GM12875 (cell line): ENCODE measurements around the gene WNT9A.
"Not testable (repeated sequence)": the region's sequence is repeated elsewhere in the genome, so short reads cannot be mapped to it uniquely, and the experiment has no call there.

Experiments
- H3K4me3 ChIP-seq: one replicate; pipeline ENCODE4 v1.5.1; 2011; ENCODE audit warnings: low read depth, low read length, control low read depth
- TF ChIP-seq, protein P1 (sequence below): IDR thresholded peaks from 2 replicates; pipeline ENCODE4 v1.5.1; 2011; ENCODE audit warnings: low read depth, mild to moderate bottlenecking, control low read depth, inconsistent platforms, low read length, moderate library complexity, borderline replicate concordance; ENCODE audit not compliant: insufficient read depth

The WNT9A gene

DNA sequence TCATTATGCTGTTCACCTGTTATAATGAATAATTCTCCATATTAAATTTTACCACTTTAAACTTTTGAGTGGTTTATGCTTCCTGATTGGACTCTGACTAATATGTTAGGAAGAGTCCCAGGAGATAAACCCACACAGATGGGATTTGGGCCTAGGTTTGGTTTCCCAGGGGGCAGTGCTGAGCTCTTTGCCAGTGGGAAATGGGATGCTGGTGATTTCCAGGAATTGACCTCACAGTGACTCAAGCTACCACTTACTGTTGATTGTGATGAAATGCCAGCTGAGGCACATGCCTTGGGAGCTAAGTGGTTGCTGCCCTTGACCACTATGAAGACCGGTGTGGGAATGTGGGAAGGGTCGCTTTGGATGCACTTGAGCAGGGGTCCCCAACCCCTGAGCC lies 19.0 kb upstream of the WNT9A start:
- H3K4me3 ChIP-seq: not testable (repeated sequence)

DNA sequence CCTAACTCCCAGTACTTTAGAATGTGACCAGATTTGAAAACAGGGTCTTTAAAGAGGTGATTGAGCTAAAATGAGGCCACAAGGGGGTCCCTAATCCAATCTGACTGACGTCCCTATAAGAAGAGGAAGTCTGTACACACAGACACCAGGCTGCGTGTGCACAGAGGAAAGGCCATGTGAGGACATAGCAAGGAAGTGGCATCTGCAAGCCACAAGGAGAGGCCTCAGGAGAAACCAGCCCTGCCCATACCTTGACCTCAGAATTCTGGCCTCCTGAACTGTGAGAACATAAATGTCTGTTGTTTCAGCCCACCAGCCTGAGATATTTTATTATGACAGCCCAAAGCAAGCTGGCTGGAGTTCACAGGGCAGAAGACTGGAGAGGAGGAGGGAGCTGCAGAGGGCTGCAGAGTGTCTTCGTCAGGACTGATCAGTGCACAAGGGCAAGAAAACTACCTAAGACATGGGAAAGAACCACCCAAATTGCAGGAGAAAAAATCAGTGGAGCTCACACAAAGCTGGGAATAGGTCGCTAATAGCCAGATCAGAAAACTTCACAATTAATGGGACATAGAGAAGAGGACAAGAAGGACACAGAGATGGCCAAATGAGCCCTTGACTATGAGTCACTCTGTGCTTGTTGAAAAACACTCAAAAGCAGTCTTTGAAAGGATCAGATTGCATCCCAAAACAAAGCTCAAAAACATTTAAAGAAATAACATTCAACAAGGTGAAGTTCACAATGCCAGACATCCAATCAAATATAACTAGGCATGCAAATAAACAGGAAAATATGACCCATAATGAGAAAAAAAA lies 14.1 kb upstream of the WNT9A start:
- H3K4me3 ChIP-seq: no peak overlapping the region
- TF ChIP-seq, protein P1, sequence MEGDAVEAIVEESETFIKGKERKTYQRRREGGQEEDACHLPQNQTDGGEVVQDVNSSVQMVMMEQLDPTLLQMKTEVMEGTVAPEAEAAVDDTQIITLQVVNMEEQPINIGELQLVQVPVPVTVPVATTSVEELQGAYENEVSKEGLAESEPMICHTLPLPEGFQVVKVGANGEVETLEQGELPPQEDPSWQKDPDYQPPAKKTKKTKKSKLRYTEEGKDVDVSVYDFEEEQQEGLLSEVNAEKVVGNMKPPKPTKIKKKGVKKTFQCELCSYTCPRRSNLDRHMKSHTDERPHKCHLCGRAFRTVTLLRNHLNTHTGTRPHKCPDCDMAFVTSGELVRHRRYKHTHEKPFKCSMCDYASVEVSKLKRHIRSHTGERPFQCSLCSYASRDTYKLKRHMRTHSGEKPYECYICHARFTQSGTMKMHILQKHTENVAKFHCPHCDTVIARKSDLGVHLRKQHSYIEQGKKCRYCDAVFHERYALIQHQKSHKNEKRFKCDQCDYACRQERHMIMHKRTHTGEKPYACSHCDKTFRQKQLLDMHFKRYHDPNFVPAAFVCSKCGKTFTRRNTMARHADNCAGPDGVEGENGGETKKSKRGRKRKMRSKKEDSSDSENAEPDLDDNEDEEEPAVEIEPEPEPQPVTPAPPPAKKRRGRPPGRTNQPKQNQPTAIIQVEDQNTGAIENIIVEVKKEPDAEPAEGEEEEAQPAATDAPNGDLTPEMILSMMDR: no peak

DNA sequence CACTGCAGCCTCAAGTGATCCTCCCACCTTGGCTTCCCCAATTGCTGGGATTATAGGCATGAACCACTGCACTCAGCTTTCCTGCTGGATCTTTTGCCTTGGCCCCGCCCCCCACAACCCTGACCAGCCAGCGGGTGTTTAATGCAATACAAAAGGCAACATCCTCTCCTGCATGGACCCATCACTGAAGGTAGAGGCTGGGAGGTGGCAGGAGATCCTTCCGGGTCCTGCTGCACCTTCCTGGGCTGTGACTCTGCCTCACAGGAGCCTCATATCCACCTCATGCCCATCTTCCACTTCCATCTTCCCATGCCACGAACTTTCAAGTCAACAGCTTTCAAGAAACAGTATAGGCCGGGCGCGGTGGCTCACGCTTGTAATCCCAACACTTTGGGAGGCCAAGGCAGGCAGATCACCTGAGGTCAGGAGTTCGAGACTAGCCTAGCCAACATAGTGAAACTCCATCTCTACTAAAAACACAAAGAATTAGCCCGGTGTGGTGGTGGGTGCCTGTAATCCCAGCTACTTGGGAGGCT lies 11.7 kb upstream of the WNT9A start:
- TF ChIP-seq, protein P1: no peak

DNA sequence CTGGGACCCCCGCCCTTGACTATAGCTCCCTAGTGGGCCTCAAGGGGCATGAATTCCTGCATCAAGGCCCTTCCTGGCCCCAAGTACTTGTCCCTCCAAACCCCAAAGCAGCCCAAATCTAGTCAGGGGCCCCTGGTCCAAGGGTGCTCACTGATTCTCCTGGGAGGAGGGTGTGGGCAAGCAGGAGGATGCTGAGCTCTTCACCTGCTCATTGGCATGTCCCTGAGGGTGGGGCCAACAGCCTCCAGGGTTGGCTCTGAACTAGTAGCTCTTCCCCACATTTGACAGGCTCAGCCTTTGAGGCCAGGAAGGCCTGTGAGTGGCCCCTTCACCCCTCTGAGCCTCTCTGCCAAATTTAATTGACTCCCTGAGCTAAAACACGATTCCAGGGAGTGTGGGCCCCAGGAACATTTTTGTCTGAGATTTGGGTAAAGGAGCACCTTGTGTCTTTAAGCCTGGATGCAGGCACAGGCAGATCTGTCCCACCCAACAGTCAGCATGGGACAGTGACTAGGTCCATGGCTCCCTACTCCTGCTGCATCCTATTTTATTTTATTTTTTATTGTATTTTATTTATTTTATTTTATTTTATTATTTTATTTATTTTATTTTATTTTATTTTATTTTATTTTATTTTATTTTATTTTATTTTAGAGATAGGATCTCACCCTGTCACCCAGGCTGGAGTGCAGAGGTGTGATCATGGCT lies 11.0 kb upstream of the WNT9A start:
- no peak overlapping the region for H3K4me3 ChIP-seq
- TF ChIP-seq, protein P1: no peak

More for the DNA sequence above, 11.7 kb upstream of the WNT9A start:
- H3K4me3 ChIP-seq: no peak overlapping the region

DNA sequence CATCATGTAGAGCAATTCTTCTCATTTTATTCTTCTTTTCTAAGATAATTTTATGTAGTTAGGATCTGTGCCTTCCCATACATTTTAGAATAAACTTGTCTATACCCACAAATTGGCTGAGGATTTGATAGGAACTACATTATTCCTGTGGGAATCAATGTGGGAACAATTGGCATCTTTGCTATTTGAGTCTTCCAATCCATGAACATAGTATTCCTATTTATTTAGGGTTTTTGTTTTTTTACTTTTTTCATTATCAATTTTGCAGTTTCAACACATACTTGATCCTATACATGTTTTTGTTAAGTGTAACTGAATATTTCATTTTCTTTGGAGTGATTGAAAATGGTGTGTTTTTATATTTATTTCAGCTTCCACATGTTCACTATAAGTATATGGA lies 8.1 kb upstream of the WNT9A start:
- H3K4me3 ChIP-seq: no peak overlapping the region
- TF ChIP-seq, protein P1: no peak

DNA sequence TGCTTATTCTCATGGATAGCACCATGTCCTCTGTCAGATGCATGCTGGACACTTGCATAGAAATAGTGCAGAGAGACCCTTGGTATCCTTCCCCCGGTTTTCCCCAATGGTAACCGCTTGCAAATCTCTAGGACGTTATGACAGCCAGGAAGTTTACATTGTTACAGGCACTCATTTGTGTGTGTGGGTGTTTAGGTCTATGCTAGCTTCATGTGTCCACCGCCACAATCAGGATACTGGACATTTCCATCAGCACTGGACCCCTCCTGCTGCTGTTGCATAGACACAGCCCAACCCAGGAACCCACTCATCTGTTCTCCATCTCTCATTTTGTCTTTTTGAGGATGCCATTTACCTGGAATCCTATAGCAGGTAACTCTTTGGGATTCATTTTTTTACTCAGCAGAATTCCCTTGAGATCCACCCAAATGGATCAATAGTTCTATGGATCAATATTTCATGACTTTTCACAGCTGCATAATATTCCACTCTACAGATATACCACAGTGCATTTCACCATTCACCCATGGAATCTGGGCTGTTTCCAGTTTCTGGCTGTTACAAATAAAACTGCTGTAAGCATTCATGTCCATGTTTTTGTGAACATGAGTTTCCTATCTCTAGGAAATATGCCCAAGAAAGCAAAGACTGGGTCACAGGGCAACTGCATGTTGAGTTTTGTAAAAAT lies 6.6 kb upstream of the WNT9A start:
- H3K4me3 ChIP-seq: no peak overlapping the region
- TF ChIP-seq, protein P1: no peak

DNA sequence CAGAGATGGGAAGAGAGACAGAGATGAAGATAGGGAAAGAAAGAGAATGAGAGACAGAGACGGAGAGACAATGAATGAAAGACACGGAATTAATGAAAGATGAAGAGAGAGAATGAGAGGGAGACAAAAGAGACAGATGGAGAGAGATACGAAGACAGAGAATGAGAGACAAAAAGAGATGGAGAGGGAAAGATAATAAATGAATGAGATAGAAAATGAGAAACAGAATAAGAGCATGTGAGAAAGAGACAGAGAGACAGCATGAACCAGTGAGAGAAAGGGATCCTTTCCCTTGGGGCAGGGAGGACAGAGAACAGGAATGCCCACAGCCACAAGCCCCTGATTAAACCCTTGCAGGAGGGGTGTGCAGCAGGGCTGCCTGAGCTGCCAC lies 5.3 kb upstream of the WNT9A start:
- TF ChIP-seq, protein P1: no peak

More for the DNA sequence above, 5.3 kb upstream of the WNT9A start:
- H3K4me3 ChIP-seq: no peak overlapping the region
